GM12875 (cell line): ENCODE results near the gene CNIH3.

Source experiments
- H3K4me3 ChIP-seq: one replicate; pipeline ENCODE4 v1.5.1; 2011; ENCODE audit warnings: low read depth, low read length, control low read depth
- TF ChIP-seq, protein P1 (sequence below): IDR thresholded peaks from 2 replicates; pipeline ENCODE4 v1.5.1; 2011; ENCODE audit warnings: low read depth, mild to moderate bottlenecking, control low read depth, inconsistent platforms, low read length, moderate library complexity, borderline replicate concordance; ENCODE audit not compliant: insufficient read depth

Gene CNIH3

DNA sequence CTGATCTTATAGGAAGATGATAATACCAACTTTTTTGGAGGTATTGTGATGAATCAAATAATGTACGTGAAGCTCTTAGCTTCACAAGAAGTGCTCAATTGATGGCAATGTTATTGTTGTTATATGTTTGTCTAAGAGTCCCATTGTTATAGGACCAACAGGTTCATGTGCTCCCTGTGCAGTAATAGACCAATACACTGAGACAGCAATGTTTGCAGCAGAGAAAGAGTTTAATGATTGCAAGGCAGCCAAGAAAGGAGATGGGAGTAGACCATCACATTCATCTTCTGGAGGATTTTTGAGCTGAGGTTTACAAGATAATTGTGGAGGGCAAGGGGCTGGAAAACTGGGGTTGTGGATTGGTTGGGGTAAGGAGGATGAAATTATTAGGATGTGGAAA lies 143.0 kb downstream of the CNIH3 start:
- TF ChIP-seq, protein P1, sequence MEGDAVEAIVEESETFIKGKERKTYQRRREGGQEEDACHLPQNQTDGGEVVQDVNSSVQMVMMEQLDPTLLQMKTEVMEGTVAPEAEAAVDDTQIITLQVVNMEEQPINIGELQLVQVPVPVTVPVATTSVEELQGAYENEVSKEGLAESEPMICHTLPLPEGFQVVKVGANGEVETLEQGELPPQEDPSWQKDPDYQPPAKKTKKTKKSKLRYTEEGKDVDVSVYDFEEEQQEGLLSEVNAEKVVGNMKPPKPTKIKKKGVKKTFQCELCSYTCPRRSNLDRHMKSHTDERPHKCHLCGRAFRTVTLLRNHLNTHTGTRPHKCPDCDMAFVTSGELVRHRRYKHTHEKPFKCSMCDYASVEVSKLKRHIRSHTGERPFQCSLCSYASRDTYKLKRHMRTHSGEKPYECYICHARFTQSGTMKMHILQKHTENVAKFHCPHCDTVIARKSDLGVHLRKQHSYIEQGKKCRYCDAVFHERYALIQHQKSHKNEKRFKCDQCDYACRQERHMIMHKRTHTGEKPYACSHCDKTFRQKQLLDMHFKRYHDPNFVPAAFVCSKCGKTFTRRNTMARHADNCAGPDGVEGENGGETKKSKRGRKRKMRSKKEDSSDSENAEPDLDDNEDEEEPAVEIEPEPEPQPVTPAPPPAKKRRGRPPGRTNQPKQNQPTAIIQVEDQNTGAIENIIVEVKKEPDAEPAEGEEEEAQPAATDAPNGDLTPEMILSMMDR: no peak
- H3K4me3 ChIP-seq: no peak overlapping the region

DNA sequence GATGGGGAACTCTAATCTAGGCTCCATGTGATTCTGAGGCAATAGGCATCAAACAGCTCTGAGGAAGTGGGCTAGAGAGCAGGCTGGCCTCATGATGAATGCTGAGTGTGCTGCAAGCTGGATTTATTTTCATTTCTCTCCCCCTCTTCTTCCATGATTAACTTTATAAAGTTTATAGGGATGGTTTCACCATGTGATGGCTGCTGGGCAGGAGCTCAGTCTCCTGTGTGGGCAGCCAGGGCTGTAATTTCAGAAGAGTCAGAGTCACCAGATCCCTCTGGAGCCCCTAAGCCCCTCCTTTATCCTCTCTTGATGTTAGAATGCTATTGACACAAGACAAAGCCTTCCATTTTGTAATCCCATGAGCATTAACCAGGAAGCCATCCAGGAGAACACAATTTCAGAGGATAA lies 143.6 kb downstream of the CNIH3 start:
- H3K4me3 ChIP-seq: no peak overlapping the region
- TF ChIP-seq, protein P1: no peak

DNA sequence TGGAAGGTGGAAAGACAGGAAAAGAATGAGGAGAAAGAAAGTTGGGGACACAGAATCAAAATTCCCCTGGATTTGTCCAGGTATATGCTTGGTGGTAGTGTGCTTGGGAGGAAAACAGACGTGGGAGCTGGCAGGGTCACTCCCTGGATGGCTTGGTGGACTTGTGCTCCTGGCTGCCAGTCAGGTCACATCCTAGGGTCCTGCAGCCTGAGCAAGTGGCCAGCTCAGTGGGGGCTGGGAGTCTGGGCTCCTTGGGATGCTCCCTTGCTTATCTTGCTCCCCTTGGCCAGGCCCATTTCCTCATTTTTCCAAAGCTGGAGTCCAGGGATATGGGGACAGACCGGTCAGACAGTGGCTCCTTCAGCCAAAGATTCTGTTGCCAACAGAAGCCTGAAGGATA lies 144.0 kb downstream of the CNIH3 start:
- H3K4me3 ChIP-seq: no peak overlapping the region
- TF ChIP-seq, protein P1: no peak

DNA sequence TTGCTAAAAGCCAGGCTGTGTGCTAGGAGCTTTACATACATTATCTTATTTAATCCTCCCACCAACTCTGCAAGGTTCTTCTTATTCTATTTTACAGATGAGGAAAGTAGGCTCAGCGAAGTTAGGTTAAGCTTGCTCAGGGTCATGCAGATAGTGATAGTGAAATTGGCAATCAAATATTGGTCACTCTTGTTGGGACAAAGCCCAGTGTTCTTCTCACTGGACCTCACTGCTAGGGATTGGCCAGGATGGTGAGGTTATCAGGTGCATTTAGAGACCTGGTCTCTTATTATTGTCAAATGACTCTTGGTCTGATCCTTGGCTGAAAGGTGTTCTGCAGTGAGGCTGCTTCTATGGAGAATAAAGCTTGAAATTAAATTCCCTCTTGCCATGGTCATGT lies 145.1 kb downstream of the CNIH3 start:
- TF ChIP-seq, protein P1: no peak
- H3K4me3 ChIP-seq: no peak overlapping the region

DNA sequence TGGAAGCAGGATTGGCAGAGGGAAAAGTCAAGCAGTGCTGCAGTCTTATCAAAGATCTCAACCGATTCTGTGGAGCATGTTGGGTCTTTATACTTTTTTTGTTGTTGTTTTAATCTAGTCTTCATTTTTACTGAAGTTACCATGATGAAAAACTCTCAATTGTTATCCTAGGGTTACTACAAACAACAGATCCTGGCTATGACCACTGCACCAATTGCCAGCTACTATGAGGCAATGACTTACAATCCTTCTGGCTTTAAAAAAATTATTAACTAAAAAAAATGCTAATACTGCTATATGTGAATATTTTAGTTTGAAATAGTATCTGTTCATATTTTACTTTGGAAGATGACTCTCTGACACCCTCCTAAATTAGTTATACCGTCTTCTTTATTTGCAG lies 145.9 kb downstream of the CNIH3 start:
- H3K4me3 ChIP-seq: no peak overlapping the region
- TF ChIP-seq, protein P1: no peak

DNA sequence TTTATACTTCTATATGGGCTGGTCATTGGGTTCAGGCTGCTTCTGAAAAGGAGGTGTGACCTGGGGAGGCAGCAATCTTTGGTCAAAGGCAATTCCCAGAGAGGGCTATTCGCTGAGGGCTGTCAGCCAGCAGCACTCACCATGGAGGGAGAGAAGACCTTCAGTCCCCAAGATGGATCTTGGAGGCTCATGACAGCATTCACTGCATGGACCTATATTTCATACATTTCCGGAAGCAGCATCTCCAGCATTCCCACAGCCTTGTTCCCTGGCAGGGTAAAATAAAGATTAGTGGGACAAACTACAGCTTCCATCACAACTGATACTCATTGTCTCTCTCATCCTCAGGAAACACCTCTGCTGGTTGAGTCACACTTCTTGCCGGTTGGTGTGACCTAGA lies 146.6 kb downstream of the CNIH3 start:
- H3K4me3 ChIP-seq: no peak overlapping the region
- TF ChIP-seq, protein P1: no peak

DNA sequence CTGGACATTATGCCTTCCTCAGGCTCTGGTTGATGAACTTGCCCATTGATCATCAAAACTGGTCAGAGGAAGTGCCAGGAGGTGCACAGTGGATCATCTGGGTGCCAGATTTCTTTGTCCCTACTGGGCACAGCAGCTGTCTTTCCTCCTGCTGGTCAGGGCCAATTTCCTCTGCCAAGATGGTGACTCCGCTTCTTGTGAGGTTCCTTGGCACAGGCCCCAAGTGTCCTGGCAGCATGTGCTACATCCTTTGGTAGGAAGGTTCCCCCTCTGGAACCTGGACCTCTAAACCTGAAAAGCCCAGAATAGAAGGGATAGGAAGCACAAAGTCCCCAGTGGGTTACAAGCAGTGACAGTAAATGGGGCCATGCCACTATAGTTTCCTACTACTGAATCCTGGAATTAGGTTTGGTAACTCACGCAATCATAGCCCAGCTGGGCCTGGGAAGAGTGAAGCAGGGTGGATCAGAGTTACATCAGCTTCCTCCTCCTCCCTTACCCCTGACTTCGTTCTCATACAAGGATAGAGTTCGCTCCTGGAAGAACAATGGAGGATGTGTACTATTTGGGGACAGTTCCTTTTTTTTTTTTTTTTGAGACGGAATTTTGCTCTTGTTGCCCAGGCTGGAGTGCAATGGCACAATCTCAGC lies 147.1 kb downstream of the CNIH3 start:
- H3K4me3 ChIP-seq: no peak overlapping the region
- TF ChIP-seq, protein P1: no peak
